GM18907 (cell line): Measurements from ENCODE around the gene PTK7.
"Not testable (repeated sequence)": the region's sequence is repeated elsewhere in the genome, so short reads cannot be mapped to it uniquely, and the experiment has no call there.

Source experiments
- ATAC-seq: cut with Tn5 transposase; IDR thresholded peaks from one replicate; pipeline ENCODE4 v1.9.1; 2021; ENCODE audit warnings: mild to moderate bottlenecking, moderate library complexity; ENCODE audit not compliant: unreplicated experiment

Gene PTK7

GRCh38 chr6:43075670-43076463, at the start of gene PTK7:
Gene PTK7, plus strand, starts transcription at chr6:43076314. Its CDS starts 175 bp downstream, at chr6:43076489.
- no peak for ATAC-seq

DNA sequence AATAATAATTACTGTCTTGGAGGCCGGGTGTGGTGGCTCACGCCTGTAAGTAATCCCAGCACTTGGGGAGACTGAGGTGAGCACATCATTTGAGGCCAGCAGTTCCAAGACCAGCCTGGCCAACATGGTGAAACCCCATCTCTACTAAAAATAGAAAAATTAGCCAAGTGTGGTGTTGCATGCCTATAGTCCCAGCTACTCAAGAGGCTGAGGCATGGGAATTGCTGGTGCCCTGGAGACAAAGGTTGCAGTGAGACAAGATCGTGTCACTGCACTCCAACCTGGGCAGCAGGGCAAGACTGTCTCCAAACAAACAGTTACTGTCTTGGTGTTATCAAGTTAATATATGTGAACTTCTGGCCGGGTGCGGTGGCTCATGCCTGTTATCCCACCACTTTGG, 49.7 kb upstream of the PTK7 start:
- ATAC-seq: no peak

DNA sequence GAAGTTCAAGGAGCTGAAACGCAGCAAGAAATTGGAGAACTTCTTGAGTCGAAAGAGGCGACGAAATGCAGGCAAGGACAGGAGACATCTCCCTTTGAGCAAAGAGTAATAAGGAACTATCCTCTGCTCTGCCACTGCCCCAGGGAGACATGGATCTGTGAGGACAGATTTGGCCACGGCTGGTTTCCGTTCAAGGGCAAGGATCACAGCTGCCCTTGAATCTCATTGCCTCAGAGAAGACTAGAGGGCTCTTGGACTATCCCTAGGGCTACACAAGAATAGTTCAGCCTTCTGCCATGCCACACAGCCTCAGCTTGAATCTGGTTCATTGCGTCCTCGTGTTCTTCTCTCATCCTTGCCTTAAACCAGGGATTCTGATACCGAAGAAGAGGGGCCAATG, 47.0 kb upstream of the PTK7 start:
- no peak for ATAC-seq

DNA sequence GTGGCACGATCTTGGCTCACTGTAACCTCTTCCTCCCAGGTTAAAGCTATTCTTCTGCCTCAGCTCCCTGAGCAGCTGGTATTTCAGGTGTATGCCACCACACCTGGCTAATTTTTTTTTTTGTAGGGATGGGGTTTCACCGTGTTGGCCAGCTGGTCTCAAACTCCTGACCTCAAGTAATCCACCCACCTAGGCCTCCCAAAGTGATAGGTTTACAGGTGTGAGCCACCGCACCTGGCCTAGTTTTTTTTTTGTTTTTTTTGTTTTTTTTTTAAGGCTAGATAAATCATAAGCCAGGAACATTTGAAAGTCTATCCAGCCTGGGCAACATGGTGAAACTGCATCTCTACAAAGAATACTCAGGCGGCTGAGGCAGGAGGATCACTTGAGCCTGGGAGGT, 43.8 kb upstream of the PTK7 start:
- ATAC-seq: no peak

DNA sequence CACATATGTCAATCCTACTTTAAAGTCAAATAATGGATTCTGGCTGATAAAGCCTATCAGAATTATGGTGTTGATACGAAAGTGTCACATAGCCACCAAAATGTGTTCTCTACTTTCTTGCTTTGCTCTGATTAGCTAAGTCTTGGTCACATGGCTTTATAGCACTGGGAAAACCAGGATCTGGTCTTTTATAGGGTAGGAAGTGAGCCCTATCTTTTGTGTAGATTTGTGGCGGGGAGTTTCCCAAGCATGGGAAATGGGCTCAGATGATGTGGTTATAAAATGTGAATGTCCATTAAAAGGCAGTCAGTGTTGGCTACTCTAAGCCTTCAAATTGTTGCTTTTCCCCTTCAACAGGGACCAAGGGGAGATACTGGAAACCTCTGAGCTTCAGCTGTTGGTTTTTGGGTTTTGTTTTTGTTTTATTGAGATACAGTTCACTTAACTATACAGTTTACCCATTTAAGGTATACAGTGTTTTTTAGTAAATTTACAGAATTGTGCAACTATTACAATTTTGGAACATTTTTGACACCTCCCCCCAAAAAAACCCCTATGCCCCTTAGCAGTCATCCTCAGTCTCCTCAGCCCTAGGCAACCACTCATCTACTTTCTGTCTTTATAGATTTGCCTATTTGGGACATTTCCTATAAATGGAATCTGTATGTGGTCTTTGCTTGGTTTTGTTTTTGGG, 42.5 kb upstream of the PTK7 start:
- ATAC-seq: no peak

GRCh38 chr6:43034190-43034525, 42.0 kb upstream of the PTK7 start:
- no peak for ATAC-seq

- no peak for ATAC-seq
These were observed 40.5 kb upstream of the PTK7 start for GRCh38 chr6:43035495-43036194.

DNA sequence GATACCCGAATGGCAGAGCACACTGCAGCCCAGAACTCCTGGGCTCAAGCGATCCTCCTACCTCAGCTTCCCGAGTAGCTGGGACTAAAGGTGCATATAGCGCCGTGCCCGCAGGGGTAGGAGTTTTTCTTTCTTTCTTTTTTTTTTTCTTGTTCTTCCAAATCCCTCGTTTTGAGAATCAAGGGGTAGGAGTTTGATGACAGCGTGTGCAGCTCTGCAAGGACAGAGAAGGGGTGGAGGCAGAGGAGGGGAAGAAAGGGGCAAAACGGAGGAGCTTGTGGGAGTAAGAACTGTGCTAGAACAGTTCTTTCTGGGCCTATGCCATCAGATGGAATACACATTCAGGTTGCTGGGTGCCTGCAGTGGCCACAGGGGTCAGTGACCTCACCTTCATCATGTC, 39.4 kb upstream of the PTK7 start:
- ATAC-seq: no peak

GRCh38 chr6:43037197-43037596, 38.9 kb upstream of the PTK7 start:
- ATAC-seq: no peak

DNA sequence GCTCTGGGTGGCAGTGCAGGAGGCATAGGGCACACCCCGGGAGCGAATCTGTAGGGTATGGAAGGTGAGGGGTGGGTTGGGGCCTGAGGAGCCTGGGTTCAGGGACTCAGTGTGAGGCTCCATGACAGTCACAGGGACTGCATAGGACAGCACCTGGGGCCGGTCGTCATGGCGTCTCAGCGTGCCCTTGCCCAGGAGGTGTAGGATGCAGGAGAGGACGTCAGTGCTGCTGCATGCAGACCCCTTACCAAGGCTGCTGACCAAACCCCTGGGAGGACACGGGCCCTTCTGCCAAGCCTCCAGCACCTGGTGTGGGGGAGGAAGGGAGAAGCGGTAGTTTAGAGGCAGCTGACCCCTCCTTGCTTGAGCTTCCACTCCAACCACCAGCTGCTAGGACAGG, 38.4 kb upstream of the PTK7 start:
- ATAC-seq: no peak

DNA sequence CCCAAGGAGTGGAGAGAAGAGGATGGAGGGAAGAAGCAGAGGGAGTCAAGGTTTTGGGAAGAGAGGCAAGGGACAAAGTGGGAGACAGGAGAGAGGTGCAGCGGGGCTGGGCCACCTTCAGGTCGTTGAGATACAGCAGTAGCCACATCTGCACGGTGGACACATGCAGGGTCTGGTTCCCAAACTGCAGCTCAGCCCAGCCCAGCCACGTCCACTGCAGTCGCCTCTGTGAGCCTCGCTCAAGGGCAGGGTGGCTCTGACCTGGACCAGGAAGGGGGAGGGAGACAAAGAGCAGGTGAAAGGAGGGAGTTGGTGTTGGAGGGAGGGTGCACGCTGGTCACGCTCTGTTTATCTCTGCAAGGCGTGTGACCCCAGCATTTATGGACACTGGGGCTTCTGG, 37.4 kb upstream of the PTK7 start:
- no peak for ATAC-seq

GRCh38 chr6:43040542-43041257, 35.4 kb upstream of the PTK7 start:
- ATAC-seq: no peak

DNA sequence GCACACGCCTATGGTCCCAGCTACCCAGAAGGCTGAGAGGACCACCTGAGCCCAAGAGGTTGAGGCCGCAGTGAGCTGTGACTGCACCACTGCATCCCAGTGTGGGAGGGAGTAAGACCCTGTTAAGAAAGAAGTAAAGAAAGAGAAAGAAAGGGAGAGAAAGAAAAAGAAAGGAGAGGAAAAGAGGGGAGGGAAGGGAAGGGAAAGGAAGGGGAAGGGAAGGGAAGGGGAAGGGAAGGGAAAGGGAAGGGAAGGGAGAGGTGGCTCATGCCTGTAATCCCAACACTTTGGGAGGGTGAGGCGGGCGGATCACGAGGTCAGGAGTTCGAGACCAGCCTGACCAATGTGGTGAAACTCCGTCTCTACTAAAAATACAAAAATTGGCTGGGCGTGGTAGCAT, 34.6 kb upstream of the PTK7 start:
- ATAC-seq: not testable (repeated sequence)

DNA sequence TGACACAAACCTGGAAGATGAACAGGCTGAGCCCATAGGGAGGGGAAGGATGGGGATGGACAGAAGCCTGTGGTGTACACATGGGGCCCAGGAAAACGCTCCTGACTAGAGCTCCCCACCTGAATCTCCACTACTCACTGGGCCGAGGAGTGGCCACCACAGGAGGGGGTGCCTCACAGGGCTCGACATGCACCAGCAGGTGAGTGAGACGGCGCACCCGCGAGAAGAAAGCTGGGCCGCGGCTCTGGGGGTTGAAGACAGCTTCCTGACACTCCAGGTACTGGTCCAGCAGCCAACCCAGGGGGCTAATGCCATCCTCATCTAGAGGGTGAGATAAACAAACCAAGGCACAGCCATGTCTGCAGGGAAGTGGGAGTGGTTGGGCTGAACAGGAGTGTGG, 32.8 kb upstream of the PTK7 start:
- no peak for ATAC-seq

- ATAC-seq: no peak
These were observed 30.7 kb upstream of the PTK7 start for GRCh38 chr6:43045371-43045930.

GRCh38 chr6:43047998-43048397, 28.1 kb upstream of the PTK7 start:
- no peak for ATAC-seq

- no peak for ATAC-seq
These were observed 25.1 kb upstream of the PTK7 start for GRCh38 chr6:43050981-43051380.

DNA sequence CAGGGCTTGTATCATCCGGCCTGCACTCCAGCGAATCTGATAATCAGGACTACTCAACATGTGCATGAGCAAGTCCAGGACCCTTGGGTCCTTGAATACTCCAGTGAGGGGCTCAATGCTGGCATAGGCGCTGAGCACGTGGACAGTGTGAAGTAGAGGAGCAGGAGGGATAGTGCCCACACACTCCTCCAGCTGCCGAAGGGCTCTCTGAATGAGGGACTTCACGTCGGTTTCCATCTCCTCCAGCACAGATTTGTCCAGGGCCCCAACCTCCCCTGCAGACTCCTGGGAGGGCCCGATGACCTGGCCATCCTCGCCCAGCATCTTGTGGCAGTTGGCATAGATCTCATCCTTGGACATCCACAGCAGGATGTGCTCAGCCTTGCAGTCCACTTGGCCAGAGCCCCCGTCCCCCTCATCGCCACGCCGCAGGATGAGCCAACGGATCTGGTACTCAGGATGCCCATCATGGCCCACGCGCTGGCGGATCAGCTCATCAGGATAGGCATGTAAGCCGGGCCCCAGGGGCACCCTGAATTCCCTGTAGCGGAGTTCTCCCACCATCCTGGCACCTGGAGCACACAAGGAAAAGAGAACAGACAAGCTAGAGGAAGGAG, 23.8 kb upstream of the PTK7 start:
- no peak for ATAC-seq

DNA sequence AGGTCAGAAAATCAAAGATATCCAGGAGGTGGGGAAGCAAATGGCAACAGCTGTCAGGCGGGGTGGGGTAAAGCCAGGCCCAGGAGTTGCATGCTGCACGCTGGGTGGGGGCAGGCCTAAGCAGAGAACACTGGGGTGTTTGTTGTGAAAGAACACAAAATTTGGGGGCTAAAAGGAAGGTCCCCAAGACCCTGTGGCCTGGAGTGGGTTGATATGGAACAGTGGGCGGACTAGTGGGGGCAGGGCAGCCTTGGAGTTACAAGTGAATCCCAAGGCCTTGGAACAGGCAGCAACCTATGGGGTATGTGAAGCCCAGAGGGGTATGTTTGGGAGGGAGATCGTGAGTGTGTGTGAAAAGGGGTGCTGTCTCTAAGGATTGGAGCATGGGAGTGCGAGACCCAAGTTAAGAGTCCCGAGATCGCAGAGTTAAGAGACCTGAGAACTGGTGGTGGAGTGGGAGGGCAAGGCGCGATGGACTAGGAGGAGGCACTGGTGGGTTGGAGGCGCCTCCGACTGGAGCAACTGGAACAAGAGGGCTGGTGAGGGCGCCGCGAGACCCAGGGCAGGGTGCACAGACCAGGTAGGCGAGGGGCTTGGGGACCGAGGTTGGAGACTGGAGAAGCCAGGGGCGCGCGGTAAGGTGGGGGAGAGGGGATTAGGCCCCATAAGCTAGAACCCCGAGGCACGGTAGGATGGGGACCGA, 23.1 kb upstream of the PTK7 start:
- ATAC-seq: no peak
